CD1c-positive myeloid dendritic cell (primary cell): ENCODE measurements around the gene MRPL28.
"Not testable (repeated sequence)": the region's sequence is repeated elsewhere in the genome, so short reads cannot be mapped to it uniquely, and the experiment has no call there.

Experiments used
- DNase-seq: peaks from one replicate; pipeline ENCODE4 v3.0.0-alpha.2; 2016; ENCODE audit errors: extremely low spot score

The MRPL28 gene

GRCh38 chr16:340370-341091 lies 29.8 kb downstream of the MRPL28 start:
- DNase-seq = no peak

GRCh38 chr16:339680-340079 lies 30.7 kb downstream of the MRPL28 start:
- DNase-seq = no peak

- peak; percentile 84 for DNase-seq
Measured at GRCh38 chr16:337975-338575, 32.3 kb downstream of the MRPL28 start.

GRCh38 chr16:337437-337836 lies 32.9 kb downstream of the MRPL28 start:
- DNase-seq = no peak

- peak; percentile 59 for DNase-seq
Measured at GRCh38 chr16:336269-336668, 34.1 kb downstream of the MRPL28 start.

- not testable (repeated sequence) for DNase-seq
Measured at GRCh38 chr16:334861-335632, 35.3 kb downstream of the MRPL28 start.

GRCh38 chr16:334164-334832 lies 36.0 kb downstream of the MRPL28 start:
- not testable (repeated sequence) for DNase-seq

GRCh38 chr16:333406-334094 lies 36.8 kb downstream of the MRPL28 start:
- no peak for DNase-seq

GRCh38 chr16:331181-331814 lies 39.0 kb downstream of the MRPL28 start:
- DNase-seq = not testable (repeated sequence)

- no peak for DNase-seq
Measured at GRCh38 chr16:330741-331140, 39.6 kb downstream of the MRPL28 start.

- peak; percentile 15 for DNase-seq
Measured at GRCh38 chr16:325375-326145, 44.8 kb downstream of the MRPL28 start.

GRCh38 chr16:324451-325334 lies 45.6 kb downstream of the MRPL28 start:
- peak; percentile 18 for DNase-seq

- DNase-seq = no peak
Measured at GRCh38 chr16:324201-324450, 46.2 kb downstream of the MRPL28 start.

- no peak for DNase-seq
Measured at GRCh38 chr16:322476-323143, 47.7 kb downstream of the MRPL28 start.

GRCh38 chr16:321532-321931 lies 48.8 kb downstream of the MRPL28 start:
- DNase-seq = no peak

- DNase-seq = no peak
Measured at GRCh38 chr16:320206-320605, 50.1 kb downstream of the MRPL28 start.

GRCh38 chr16:318628-319027 lies 51.7 kb downstream of the MRPL28 start:
- DNase-seq = no peak

GRCh38 chr16:317583-317982 lies 52.8 kb downstream of the MRPL28 start:
- DNase-seq = no peak
